OCI-LY3 (cell line): ENCODE results near the gene PCDHGB4.

Experiments
- H2AFZ ChIP-seq: fragments of 200-600, 300-600 bp; shearing (Covaris generic); 2 replicates; pipeline ENCODE4 v1.6.0; 2014; ENCODE audit warnings: antibody characterized with exemption, low read depth, low read length
- H3K27ac ChIP-seq: fragments of 200-600, 300-600 bp; sonication (generic); 2 replicates; pipeline ENCODE4 v1.5.1; 2014; ENCODE audit warnings: mild to moderate bottlenecking, low read length, moderate library complexity, mixed read lengths
- H3K27me3 ChIP-seq: fragments of 200-600, 300-600 bp; sonication (generic); 2 replicates; pipeline ENCODE4 v1.6.1; 2014; ENCODE audit warnings: low read depth, low read length, mixed read lengths
- H3K36me3 ChIP-seq: fragments of 200-600, 300-600 bp; sonication (generic); replicated peaks from 2 replicates; pipeline ENCODE3; 2014; ENCODE audit warnings: low read depth, low read length, mixed read lengths
- H3K4me1 ChIP-seq: fragments of 300-600, 200-600 bp; sonication (generic); 2 replicates; pipeline ENCODE4 v1.6.1; 2014; ENCODE audit warnings: low read length, mixed read lengths
- H3K4me2 ChIP-seq: fragments of 200-600, 300-600 bp; sonication (generic); 2 replicates; pipeline ENCODE4 v1.6.1; 2014; ENCODE audit warnings: low read length, mixed read lengths
- H3K4me3 ChIP-seq: fragments of 300-600, 200-600 bp; sonication (generic); 2 replicates; pipeline ENCODE4 v1.5.1; 2014; ENCODE audit warnings: antibody characterized with exemption, mild to moderate bottlenecking, low read length, moderate library complexity
- H3K79me2 ChIP-seq: fragments of 300-600, 200-600 bp; shearing (Covaris generic); 2 replicates; pipeline ENCODE4 v1.6.1; 2014; ENCODE audit warnings: mild to moderate bottlenecking, low read length, mixed read lengths
- H3K9ac ChIP-seq: fragments of 300-600, 200-600 bp; shearing (Covaris generic); 2 replicates; pipeline ENCODE4 v1.6.0; 2014; ENCODE audit warnings: mild to moderate bottlenecking, low read length, moderate library complexity
- H3K9me3 ChIP-seq: fragments of 200-600, 300-600 bp; shearing (Covaris generic); 2 replicates; pipeline ENCODE4 v1.6.1; 2014; ENCODE audit warnings: low read length, mixed read lengths; ENCODE audit not compliant: insufficient read depth
- H4K20me1 ChIP-seq: fragments of 200-600, 300-600 bp; sonication (generic); 2 replicates; pipeline ENCODE4 v1.6.1; 2016; ENCODE audit warnings: low read length, mixed read lengths; ENCODE audit not compliant: insufficient read depth
- EZH2phosphoT487 ChIP-seq: fragments of 200-600 bp; shearing (Covaris generic); IDR thresholded peaks from 2 replicates; pipeline ENCODE4 v1.6.1; 2018; ENCODE audit warnings: antibody characterized with exemption, mixed run types, low read depth
- TF ChIP-seq, protein P1 (sequence below): fragments of 200-600, 300-600 bp; sonication (generic); IDR thresholded peaks from 2 replicates; pipeline ENCODE4 v1.5.1; 2014; ENCODE audit warnings: antibody characterized with exemption, low read length, low read depth

PCDHGB4 gene

GRCh38 chr5:141434006-141434405 lies 46.5 kb downstream of the PCDHGB4 start:
- TF ChIP-seq EZH2phosphoT487, result no peak
- TF ChIP-seq, protein P1, sequence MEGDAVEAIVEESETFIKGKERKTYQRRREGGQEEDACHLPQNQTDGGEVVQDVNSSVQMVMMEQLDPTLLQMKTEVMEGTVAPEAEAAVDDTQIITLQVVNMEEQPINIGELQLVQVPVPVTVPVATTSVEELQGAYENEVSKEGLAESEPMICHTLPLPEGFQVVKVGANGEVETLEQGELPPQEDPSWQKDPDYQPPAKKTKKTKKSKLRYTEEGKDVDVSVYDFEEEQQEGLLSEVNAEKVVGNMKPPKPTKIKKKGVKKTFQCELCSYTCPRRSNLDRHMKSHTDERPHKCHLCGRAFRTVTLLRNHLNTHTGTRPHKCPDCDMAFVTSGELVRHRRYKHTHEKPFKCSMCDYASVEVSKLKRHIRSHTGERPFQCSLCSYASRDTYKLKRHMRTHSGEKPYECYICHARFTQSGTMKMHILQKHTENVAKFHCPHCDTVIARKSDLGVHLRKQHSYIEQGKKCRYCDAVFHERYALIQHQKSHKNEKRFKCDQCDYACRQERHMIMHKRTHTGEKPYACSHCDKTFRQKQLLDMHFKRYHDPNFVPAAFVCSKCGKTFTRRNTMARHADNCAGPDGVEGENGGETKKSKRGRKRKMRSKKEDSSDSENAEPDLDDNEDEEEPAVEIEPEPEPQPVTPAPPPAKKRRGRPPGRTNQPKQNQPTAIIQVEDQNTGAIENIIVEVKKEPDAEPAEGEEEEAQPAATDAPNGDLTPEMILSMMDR, result no peak
- H3K27me3 ChIP-seq, result peaks cover 5% of the 10 kb centered on the region; the same call in 1 of the 2 replicates
- no peaks in the 10 kb centered on the region for H3K9me3 ChIP-seq
- no peak overlapping the region for H3K4me2 ChIP-seq
- H3K36me3 ChIP-seq, result no peaks in the 10 kb centered on the region
- H3K9ac ChIP-seq, result no peak overlapping the region
- no peak overlapping the region for H3K27ac ChIP-seq
- no peaks in the 10 kb centered on the region for H3K79me2 ChIP-seq
- no peaks in the 10 kb centered on the region for H3K4me1 ChIP-seq
- H4K20me1 ChIP-seq, result no peaks in the 10 kb centered on the region
- H3K4me3 ChIP-seq, result no peak overlapping the region
- no peak overlapping the region for H2AFZ ChIP-seq

DNA sequence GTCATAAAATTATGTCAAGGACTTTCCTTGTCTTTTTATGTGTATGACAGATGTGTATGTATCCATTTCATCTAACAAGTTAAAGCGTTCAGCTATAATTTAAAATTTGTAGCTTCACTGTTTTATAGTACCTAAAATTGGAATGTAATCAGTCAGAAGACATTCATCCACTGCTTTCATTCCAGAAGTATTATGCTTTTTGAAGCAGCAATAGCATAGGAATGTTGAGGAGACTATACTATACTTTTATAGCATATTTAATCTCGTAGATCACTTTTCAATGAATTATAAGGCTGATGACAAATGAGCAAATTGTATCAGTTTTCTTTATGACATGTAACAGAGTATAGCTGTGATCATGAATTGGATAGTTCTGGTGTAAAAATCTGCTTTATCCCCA lies 49.7 kb downstream of the PCDHGB4 start:
- H3K79me2 ChIP-seq, result no peaks in the 10 kb centered on the region
- no peaks in the 10 kb centered on the region for H4K20me1 ChIP-seq
- no peaks in the 10 kb centered on the region for H3K9me3 ChIP-seq
- no peak overlapping the region for H3K9ac ChIP-seq
- TF ChIP-seq, protein P1, result no peak
- TF ChIP-seq EZH2phosphoT487, result no peak
- H3K4me2 ChIP-seq, result no peak overlapping the region
- no peaks in the 10 kb centered on the region for H3K4me1 ChIP-seq
- H3K36me3 ChIP-seq, result no peaks in the 10 kb centered on the region
- H3K27me3 ChIP-seq, result peaks cover 5% of the 10 kb centered on the region; the same call in 1 of the 2 replicates
- no peak overlapping the region for H3K4me3 ChIP-seq
- no peak overlapping the region for H3K27ac ChIP-seq
- no peak overlapping the region for H2AFZ ChIP-seq

DNA sequence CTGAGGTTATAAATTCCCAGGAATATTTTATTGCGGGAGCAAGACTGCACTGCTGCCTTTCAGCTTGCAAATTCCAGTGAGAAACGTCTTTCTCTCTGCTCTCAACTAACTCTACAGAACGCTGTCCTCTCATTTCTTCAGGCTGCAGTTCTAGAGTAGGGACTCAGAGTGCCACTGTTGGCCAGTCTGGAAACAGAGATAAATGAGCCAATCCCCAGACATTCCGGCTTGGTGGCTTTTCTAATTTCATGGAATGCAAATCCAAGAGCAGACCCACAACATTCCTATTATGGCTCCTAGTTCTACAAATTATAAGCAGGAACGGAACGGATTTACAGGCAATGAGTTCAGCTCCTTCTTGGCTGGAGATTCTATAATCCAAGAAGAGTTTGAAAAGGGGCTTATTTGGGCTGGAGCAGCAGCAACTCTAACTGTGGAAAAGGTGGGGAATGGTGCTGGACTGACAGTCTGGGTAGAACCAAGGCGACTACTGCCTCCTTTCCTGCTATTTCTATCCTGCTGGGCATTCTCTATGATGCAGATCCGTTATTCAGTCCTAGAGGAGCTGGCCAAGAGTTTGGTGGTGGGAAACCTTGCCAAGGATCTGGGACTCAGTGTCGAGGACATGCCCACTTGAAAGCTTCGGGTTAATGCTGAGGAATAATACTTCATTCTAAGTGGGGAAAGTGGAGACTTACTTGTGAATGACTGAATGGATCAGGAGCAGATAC lies 52.1 kb downstream of the PCDHGB4 start:
- Histone ChIP-seq H3K27ac (no peak overlapping the region), H3K79me2 (no peaks in the 10 kb centered on the region)

More for the DNA sequence above, 52.1 kb downstream of the PCDHGB4 start:
- no peak for TF ChIP-seq EZH2phosphoT487
- TF ChIP-seq, protein P1, result no peak
- no peaks in the 10 kb centered on the region for H4K20me1 ChIP-seq
- H3K27me3 ChIP-seq, result peaks cover 5% of the 10 kb centered on the region; the same call in 1 of the 2 replicates
- no peak overlapping the region for H3K4me2 ChIP-seq
- H3K9me3 ChIP-seq, result no peaks in the 10 kb centered on the region
- H2AFZ ChIP-seq, result no peak overlapping the region
- no peak overlapping the region for H3K4me3 ChIP-seq
- no peaks in the 10 kb centered on the region for H3K36me3 ChIP-seq
- H3K4me1 ChIP-seq, result no peaks in the 10 kb centered on the region
- no peak overlapping the region for H3K9ac ChIP-seq
